Measurements from ENCODE around the gene SETBP1.

SETBP1 gene

DNA sequence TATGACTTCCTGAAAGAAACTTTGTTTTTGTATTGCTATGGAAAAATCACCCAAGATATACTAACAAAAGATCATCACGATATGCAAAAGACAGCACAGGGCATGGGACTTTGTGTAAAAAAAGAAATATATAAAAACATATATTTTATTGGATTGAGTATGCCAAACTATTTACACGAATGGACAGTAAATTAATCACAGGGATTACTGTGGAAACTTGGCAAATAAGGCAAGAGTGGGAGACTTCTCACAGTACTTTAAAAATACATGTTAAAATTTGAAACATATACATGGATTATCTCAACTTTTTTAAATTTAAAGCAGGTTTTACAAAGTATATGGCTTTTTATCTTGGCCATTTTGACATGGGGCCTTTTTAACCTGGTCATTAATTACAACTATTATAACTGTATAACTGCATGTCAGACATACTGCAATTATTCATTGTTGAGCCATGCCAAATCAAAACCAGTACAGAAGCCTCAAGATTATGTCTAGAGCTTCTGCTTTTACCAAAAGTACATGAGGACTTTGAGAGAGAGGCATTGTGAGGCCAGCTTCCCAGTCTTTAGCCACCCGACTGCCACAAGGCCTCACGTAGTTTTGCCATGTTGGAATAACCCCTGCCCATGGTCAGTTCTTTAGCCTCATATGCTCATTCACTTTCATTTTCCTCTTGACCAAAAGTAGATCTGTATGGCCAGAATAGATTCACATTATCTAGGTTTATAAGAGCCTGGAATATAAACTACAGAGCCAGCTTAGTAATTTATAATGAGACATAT, 419.8 kb downstream of the SETBP1 start:
- DNase-seq = no peak

DNA sequence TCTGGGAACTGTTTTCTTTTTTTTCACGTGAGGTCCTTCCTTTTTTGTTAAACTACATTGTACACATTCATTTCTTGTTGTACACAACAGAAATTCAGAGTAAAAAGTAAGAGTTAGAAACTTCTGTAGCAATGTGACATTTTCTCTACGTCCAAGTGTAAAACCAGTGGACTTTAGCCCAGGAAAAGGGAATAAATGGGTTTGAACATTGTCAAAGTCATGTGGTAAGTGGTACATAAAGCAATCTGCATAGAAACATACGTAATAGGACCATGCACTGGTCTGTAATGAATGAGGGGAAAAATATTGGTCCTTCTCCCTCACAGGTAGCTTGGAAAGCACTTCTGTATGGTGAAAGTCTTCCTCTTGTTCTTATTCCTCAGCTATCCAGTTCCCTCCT, 421.4 kb downstream of the SETBP1 start:
- no peak for DNase-seq

DNA sequence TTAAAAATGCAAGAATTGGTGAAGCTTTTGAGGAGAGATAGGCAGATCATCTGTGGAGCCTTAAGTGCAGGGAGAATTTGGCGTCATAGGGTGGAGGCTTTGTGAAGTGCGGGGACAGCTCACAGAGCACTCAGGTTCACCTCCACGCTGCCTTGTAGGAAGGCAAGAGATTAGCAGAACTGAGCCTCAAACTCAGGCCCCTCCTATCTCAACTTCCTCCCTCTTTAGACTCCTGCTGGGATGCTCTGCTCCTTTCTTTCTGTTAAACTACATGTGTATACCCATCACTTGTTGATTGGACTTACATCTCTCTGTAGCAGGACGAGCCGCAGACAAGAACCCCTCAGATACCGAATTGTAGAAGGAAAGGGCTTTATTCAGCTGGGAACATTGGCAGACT, 422.2 kb downstream of the SETBP1 start:
- no peak for DNase-seq

DNA sequence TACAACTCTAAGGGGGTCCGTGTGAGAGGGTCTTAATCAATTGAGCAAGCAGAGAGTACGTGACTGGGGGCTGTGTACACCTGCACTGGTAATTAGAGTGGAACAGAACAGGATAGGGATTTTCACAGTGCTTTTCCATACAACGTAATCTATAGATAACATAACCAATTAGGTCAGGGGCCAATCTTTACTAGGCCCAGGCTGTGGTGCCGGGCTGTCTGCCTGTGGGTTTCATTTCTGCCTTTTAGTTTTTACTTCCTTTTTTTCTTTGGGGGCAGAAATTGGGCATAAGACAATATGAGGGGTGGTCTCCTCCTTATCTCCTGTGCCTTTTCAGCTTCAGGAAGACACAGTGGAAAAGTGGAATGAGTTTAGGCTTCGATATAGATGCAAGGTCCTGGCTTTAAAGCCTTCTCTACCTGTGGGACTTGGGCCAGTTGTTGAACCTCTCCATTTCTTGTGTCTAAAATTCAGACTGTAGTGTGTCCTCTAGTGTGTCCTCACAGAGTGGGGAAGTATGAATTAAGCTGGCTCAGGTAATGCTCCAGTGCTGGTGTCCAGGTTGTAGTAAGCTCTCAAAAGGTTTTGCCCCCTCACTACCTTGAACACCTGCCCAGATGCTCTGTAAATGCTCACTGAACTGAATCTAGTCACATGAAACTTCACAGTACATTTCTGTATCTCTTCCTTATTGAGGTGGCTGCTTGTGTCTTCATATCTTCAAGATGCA, 422.8 kb downstream of the SETBP1 start:
- no peak for DNase-seq

DNA sequence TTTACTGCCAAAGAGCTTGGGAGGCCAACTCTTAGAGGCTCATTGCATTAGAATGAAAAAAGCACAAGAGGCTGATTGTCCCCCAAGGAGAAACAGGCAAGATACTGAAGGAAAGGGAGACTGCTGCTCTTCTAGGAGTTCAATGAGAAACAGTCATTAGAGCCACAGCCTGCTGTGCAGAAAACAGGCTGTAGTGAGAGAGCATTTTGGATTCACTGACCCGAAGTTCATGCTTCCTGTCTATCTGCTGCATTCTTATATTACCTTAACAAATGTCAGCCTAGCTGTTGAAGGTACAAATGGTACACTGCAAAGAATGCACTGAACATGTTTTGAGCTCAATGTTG, 423.3 kb downstream of the SETBP1 start:
- DNase-seq = no peak

DNA sequence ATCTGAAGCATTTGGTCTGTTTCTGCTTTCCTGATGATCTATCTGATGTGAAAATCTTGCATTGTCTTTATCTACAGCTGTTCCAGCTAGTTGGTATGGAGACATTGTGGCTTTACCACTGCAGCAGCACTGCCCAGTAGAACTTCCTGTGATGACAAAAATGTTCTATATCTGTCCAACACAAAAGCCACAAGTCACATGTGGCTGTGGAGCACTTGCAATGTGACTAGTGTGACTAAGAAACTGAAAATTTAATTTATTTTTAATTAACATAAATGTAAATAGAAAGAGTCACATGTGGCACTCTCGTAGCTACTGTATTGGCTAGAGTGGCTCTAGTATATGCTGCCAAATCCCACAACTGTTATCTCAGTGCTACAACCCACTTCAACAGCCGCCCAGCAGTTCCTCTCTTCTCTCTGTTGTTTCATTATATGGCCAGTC, 425.7 kb downstream of the SETBP1 start:
- DNase-seq = no peak

DNA sequence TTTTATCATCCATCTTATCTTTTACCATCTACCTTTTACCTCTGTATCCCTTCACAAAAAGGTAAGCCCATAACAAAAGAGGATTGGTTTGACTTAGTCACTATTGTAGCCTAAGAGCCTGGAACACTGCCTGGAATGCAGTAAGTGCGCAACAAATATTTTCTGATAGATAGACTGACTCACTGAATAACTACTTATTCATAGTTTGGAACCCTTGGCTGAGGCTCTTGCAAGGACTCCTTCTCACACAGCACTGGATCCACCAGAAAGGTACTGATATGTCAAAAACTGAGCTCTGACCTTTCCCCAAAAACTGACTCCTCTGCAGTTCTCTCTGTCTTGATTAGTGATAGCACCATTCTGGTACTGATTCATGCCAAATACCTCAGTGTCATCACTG, 426.7 kb downstream of the SETBP1 start:
- DNase-seq = no peak

DNA sequence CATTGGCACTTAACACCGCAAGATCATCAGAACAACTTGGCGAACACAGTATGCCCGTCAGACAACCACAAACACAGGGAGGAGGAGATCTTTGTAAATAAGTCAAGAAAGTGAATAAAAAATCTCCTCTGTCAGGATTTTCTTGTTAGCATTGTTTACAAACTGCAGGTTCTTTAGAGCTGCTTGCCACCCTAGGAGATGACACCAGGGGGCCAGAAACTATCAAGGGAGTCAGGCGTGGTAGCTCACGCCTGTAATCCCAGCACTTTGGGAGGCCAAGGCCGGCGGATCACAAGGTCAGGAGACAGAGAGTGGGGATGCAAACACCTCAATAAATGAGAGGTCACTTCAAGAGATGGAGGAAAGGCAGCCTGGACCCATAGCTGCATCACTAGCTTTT, 428.1 kb downstream of the SETBP1 start:
- DNase-seq = no peak

DNA sequence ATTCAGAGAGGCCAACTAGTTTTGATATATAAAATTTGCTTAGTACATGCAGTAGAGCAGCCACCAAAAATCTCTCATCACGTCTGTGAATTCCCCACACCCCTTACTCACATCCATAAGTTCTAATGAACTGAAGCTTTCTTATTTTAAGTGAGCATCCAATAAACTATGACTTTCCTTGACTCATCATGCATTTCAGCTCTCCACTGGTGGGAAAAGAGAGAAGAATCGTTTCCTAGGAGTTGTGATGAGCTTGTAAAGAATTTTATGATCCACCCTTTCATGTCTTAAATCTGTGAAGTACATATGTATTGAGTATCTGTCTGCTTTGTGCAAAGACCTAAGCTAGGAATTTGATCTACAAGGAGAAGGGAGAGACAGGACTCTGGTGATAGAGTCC, 428.6 kb downstream of the SETBP1 start:
- DNase-seq = no peak

DNA sequence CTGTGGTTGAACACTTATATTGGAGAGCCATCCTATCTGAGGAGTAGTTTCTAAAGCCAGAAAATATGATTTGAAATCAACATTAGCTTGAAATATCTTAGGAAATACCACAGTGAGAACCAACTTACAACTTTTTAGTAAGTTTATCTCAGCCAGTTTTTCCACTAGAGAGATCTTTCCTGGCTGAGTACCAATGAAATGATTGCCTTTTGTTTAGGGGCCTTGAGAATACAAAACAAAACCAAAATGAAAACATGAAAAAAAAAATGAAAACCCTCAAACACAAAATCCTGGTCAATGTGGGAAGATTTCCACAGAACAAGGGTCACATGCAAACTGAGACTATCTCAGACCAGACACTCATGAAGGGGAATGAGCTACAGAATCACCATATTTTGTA, 429.0 kb downstream of the SETBP1 start:
- DNase-seq = no peak

DNA sequence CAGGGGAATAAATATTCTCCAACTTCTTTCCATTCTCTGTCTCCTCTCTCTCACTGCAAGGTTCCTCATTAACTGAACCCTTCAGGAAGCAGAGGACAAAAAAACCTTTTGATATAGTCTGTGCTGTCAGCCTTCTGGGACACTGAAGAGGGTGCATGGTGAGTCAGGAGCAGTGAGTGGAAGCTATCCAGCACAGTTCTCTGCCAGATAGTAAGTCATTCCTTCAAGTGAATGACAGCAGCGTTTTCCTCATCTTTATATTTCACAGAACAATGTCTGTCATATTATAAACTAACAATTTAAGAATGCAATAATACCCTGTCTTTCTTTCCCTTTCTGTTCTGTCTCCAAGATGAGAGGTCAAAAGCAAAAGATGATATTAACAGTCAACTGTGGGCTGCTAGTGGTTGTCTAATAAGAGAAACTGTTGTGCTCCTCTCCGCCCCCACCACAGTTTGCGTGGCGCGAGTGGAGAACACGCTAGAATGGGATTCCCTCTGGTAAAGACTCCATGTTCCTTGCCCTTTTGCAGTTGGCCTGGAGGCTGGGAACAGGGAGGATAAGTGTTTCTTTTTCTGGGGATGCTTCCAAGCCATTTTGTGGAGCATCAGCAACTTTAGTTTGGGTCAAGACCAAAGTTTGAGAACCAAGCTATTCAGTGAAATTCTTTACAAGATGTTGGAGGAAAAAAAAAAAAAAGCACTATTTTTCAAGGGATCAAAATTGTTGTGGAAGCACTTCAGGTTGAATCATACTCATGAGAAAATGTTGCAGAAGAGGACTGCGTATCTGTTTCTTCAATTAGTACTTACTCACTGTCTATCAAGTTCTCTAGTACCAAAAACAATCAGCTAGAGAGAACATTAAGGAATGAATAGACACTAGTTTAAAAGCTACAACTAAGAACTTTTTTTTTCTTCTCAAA, 430.2 kb downstream of the SETBP1 start:
- no peak for DNase-seq

DNA sequence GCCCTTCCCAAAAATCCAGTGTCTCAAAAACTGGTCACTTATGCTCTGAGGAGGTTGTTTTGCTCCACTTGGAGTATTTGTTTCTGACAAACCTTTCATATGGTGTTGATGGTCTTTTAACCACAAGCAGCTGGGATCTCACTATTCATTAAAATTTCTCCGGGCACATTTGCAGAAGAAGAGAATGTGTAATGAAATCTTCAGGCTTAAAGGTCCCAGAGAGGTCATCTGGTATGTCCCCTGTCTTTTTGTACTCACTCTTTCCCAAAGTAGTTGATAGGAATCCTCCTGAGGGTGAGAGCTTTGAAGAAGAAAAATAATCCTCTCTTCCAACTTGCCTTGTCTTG, 430.8 kb downstream of the SETBP1 start:
- no peak for DNase-seq

DNA sequence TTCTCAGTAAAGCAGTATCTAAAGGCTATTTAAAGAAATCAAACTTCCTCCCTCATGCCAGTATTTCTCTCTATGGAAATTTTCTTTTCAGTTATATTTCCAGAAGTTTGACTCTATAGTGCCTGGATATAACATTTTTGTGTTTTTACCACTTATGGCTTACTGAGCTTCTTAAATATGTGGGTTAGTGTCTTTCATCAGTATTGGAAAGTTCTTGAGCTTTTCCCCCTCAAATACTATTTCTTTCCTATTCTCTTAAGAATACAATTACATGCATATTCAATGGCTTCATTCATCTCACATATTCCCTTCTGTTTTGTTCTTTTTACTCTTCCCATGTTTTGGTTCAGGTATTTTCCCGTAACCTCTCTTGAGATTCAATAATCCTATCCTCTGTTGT, 432.0 kb downstream of the SETBP1 start:
- no peak for DNase-seq

DNA sequence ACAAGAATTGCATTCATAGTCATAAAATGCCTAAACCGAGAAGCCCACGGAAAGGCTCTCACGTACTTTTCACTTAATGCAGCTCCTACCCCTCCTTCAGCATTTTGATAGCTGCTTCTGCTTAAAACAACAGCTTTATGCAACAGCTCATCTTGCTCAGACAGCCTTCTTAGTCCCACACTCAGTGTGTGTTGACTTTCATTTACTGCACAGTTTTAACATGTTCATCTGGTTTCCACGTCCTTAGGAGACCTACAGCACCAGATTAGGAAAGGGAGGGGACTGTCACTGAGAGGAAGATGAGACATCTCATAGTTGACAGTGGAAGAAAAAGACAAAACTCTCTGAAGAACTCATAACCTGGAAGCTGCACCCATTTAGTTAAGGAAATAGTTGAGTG, 435.4 kb downstream of the SETBP1 start:
- no peak for DNase-seq
